GM18907 (cell line): ENCODE results near the gene RETN.
A peak's percentile ranks its signal among the peaks of the same experiment; 100 is the strongest.

Experiments
- ATAC-seq: cut with Tn5 transposase; IDR thresholded peaks from one replicate; pipeline ENCODE4 v1.9.1; 2021; ENCODE audit warnings: mild to moderate bottlenecking, moderate library complexity; ENCODE audit not compliant: unreplicated experiment

RETN gene

GRCh38 chr19:7705387-7706187 lies 36.7 kb downstream of the RETN start:
- ATAC-seq, result peak; percentile 48

- no peak for ATAC-seq
Measured at GRCh38 chr19:7706188-7706954, 37.5 kb downstream of the RETN start.

GRCh38 chr19:7706955-7707456 lies 38.2 kb downstream of the RETN start:
- no peak for ATAC-seq

GRCh38 chr19:7709932-7710460 lies 41.1 kb downstream of the RETN start:
- ATAC-seq, result no peak

- no peak for ATAC-seq
Measured at GRCh38 chr19:7710616-7711015, 41.8 kb downstream of the RETN start.

GRCh38 chr19:7715671-7716070 lies 46.8 kb downstream of the RETN start:
- ATAC-seq, result no peak

GRCh38 chr19:7716762-7717161 lies 47.9 kb downstream of the RETN start:
- no peak for ATAC-seq

GRCh38 chr19:7718668-7719067 lies 49.8 kb downstream of the RETN start:
- no peak for ATAC-seq
